Measurements from ENCODE around the gene ACVR1B.

GRCh38 chr12:51959921-51960320 is 8.4 kb downstream of the ACVR1B start:
- no peak for TF ChIP-seq POLR2AphosphoS5 (IDR thresholded peaks at IDR 0.05; ENCODE audit: low read depth, low read length)
- no peak for TF ChIP-seq REST (IDR thresholded peaks at IDR 0.05; ENCODE audit: insufficient read depth in 1 of 2, low read depth in 2 of 2, low read length in 2 of 2)
- no peak for TF ChIP-seq SIN3A (IDR thresholded peaks at IDR 0.05; ENCODE audit: borderline replicate concordance, insufficient read depth, low read length)

Data from PFSK-1 (cell line).